Fibroblast of skin of left biceps (primary cell): Measurements from ENCODE around the gene PTPRO.

Experiments
- DNase-seq, 2 experiments: peaks; one replicate each; pipeline ENCODE4 v3.0.0-alpha.2; 2013; ENCODE audit warnings: low read depth in 2 of 2

PTPRO gene

DNA sequence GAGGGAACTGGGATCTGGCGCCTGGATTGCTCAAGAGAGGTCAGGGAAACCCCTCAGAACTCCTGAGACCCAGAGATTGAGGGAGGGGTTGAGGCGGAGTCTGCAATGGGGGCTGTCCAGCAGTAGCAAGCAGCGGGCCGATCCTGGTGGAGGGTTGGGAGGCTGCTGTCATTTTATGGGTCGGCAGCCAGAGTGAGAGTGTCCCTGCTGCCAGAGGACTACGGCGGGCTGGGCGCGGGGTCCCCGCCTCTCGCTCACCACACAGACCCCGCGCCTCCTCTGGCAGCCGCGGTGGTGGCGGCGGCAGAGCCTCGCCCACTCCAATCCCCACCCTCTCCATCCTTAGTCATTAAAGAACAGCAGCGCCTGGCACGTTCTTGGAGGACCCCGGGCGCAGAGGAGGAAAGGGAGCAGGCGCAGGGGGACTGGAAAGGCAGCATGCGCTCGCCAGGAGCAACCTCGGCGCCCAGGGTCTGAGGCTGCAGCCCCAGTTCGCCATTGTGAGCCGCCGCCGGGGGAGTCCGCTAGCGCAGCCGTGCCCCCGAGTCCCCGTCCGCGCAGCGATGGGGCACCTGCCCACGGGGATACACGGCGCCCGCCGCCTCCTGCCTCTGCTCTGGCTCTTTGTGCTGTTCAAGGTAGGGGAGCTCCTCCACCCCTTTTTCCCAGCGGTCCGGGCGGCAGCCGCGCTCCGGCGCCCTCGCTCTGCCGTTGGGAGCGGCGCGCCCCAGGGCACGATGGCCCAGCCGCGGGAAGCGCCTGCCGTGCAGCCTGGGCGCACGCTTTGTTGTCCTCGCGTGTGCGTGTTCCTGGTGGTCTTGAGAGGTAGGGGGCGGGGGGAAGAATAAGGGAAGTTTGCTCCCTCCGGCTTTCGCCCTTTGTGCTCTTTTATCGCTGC, at the start of gene PTPRO:
TSS of gene PTPRO (plus strand) at position 345 of the 898 bp plus-strand sequence.
- DNase-seq, result no peak

DNA sequence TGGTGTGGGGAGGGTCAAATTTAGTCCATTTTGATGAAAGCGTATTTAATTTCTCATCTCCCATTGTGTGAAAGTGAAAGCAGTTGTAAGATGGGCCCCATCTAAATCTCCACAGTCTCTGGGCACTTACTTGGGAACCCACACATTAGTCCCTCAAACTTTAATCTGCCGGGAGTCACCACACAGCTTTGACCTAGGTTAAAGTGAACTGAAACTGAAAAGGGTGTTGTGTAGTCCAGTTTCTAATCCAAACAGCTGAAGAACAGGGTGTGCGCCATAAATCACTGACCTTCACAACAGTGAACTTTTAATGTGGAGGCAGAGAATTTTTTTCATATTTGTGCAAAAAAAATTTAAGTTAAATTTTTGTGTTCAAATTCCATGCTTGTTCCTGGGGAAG, 48.4 kb upstream of the PTPRO start:
- DNase-seq, result no peak

GRCh38 chr12:15274561-15274967, 47.7 kb upstream of the PTPRO start:
- no peak for DNase-seq

DNA sequence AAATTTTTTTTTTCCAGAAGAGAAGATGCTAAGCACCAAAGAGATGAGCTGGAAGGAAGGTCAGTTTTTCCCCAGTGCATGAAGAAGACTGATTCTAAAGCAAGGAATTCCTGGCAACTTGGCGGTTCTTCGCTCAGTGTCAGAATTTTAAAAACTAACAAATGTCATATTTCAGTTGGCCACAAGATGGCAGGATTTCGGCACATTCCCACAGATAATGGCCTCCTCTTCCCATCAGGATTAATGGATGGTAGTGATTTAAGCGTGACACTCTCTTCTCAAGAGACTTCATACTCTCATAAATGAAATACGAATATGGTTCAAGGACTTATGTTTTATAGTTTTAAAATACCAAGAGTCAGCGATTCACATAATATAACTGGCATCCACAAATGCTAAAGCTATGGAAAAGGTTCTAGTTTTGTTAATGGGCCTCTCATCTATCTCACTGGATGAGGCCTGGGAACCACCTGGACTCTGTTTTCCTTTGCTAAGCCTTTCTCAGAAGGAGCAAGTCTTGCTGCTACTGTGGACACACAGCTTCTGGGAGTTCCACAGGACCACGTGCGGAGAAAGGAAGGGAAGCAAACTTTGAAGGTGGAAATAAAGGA, 46.1 kb upstream of the PTPRO start:
- DNase-seq, result peak in 1 of 2 experiments; percentile 9

GRCh38 chr12:15278816-15279658, 43.3 kb upstream of the PTPRO start:
- peak; percentile 37 to 47 for DNase-seq

- no peak for DNase-seq
These were observed 41.4 kb upstream of the PTPRO start for GRCh38 chr12:15280930-15281329.

DNA sequence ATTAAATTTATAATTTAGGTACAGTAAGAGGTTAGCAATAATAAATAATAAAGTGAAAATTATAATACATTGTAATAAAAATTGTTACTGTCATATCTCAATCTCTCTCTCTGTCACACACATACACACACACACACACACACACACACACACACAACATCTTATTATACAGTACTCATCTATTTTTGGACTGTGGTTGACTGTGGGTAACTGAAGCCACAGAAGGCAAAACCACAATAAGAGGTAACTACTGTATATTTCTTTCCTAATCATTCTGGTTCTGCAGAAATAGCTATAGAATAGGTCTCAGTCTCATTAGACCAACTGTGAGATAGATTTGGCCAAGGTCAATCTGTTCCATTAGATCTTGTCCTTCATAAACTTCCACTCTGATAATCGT, 33.1 kb upstream of the PTPRO start:
- DNase-seq, result no peak

- no peak for DNase-seq
These were observed 28.6 kb upstream of the PTPRO start for GRCh38 chr12:15293731-15294130.

GRCh38 chr12:15299947-15300346, 22.4 kb upstream of the PTPRO start:
- no peak for DNase-seq

DNA sequence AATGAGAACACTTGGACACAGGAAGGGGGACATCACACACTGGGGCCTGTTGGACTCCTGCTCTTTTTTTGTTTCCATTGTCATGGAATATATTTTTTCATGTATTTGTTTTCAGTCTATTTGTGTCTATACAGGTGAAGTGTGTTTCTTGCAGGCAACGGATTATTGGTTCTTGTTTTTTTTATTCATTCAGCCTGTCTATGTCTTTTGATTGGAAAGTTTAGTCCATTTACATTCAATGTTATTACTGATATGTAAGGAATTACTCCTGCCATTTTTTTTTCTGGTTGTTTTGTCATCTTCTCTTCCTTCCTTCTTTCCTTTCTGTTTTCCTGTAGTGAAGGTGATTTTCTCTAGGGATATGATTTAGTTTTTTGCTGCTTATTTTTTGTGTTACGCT, 18.0 kb upstream of the PTPRO start:
- no peak for DNase-seq

- DNase-seq, result no peak
These were observed 15.7 kb upstream of the PTPRO start for GRCh38 chr12:15306605-15307004.

DNA sequence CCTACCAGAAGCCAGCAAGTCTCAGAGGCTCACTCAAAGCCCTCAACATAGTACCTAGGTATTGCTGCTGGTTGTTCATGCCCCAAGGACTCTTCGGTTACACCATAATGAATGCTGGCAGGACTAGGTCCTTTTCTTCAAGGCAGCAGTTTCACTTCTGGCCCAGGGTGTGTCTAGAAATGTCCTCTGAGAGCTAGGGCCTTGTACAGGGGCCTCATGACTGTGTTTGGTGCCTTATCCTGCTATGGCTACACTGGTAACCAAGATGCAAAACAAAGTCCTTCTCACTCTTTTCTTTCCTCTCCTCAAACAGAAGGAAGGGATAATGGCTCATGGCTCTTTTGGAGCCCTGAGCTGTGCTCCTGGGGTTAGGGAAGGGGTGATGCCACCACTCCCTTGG, 15.2 kb upstream of the PTPRO start:
- no peak for DNase-seq

- DNase-seq, result no peak
These were observed 3.5 kb upstream of the PTPRO start for GRCh38 chr12:15318841-15319240.

- no peak for DNase-seq
These were observed 1.4 kb upstream of the PTPRO start for GRCh38 chr12:15320881-15321280.

DNA sequence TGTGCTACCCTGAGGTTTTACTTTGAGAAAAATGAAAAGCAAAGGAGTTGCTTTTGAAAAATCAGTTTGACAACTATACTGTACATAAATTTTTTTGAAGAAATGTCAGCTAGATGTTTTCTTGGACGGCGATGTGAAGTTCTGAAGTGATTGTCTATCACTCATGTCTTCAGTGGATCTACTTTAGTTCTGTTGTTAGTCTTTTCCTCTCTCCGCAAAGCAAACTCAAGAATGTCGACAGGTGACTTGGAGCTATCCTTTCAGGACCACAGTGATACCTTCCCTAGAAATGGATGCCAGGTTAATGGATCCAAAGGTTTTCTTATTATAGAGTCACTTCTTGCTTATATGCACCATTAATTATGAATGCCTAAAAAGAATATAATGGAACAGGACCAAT, 1.2 kb downstream of the PTPRO start:
- no peak for DNase-seq

- no peak for DNase-seq
These were observed 7.6 kb downstream of the PTPRO start for GRCh38 chr12:15329891-15330290.

GRCh38 chr12:15334225-15334624, 11.9 kb downstream of the PTPRO start:
- DNase-seq, result no peak

DNA sequence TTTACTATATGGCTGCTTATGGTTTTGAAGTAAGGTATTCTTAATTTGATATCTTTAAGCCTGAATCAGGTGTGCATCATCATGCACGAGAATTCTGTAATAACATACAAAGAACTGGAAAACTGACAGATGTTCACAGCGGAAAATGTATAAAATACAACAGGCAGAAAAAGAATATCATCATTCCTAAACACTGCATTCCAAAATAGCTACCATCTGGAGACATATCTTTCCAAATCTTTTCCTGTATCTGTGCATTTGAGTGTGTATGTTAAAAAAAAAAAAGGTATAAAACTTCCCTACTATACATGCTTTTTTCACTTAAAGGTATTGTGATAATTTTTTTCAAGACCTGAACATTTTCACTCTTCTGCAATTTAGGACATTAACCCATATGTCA, 13.7 kb downstream of the PTPRO start:
- DNase-seq, result no peak

DNA sequence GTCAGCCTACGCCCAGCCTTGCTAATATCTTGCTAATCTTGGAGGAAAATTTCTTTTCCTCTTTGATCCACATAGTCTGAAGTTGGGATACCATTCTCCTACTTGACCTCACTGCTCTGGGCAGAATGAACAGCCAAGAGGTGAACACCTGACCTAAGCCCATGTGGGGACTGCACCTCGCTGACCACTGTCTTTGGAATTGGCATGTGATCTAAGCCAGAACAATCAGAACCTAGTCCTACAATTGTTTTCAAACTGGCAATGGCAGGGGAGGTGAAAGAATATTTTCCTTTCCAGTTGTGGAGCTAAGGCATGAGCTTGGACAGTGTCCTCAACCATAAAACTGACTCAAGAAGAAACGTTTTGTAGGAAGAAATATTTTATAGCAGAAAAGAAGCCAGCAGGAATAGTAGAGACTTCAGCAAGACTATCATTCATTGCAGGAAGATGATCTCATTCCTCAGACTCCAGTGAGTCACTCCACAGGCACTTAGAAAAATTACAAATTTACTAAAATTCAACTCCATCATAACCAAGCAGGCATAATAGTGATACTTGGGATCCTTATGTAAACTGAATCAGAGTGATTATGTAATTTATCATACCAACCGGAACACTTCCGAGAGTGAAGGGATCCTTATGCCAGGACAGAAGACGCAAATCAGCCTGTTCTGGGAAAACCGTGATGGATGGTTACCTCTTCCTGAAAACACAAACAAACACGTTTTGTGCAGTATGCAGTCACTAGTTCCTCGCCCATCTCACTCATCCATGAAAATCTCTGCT, 14.7 kb downstream of the PTPRO start:
- DNase-seq, result peak; percentile 24 to 33

DNA sequence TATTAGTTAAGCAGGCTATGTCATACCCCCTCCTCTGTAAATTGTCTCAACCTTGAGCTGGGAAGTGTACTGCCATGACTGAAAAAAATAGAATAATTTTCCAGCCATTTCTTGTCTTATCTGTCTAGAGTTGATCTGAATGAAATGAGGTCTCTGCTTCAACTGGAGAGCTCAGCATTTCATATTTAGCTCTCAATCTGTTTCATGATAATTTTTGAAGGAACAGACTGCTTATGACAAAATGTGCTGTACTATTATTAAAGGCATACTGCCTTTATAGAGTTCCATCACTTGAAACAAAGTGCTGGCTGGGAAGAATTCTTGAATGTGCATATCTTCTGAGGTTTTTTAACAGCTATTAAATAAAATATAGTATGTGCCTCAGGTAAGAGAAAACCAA, 19.1 kb downstream of the PTPRO start:
- DNase-seq, result no peak

DNA sequence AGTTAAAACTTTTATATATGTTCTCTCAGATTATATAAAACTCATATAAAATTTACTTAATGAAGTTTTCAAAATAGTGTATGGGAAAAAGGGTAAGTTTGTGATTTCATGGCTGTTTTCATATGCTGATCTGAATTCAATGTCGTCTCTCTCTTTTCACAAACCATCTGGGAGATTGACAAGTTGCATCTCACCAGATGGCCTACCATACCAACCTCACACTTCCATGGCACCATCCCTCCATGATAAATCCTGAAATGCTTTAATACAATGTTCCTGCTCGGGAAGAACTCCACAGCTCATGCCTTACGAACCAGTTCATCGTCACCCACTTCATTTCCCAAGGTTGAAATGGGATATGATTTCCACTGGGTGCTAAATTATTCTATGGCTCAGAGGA, 22.3 kb downstream of the PTPRO start:
- DNase-seq, result no peak

DNA sequence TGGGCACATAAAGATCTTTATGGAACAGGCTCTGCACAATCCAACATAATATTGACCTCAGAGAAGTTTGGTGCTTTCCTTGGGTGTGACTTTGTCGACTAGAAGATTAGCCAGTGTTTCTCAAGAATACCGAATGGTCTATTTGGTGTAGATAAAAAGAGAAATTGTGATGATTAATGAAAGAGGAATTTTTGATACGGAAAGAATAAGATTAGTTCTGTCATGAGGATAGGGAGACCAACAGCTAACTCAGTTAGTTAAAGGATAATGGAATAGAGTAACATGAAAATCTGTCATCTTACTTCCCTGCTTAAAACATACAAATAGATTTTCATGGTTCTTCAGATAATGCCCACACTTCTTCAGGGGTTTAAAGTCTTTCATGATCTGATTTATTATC, 24.2 kb downstream of the PTPRO start:
- DNase-seq, result no peak
